Right lobe of liver (tissue), 6 donors: ENCODE measurements around the gene TOMM70. TPM values are rescaled to one million over a fixed set of nuclear protein-coding genes. Genes with fewer than 3 reads are reported as not detected.

Experiments
- ATAC-seq, 4 donors: fragments of 200-7000 bp; cut with Tn5 transposase; one replicate each; pipeline ENCODE4 v1.9.1; 2020; ENCODE audit warnings: mild to moderate bottlenecking in 4 of 4, moderate library complexity in 4 of 4
- DNase-seq, 3 donors: peaks; one replicate each; pipeline ENCODE4 v3.0.0-alpha.2; 2020
- H3K27ac ChIP-seq, 3 donors: fragments of 200-600 bp; one replicate each; pipeline ENCODE4 v1.8.0; 2022
- H3K27me3 ChIP-seq, 2 donors: fragments of 200-600 bp; one replicate each; pipeline ENCODE4 v1.8.0; 2022
- H3K36me3 ChIP-seq, 4 donors: fragments of 200-600 bp; sonication (generic) in 1 of 4; one replicate each; pipeline versions ENCODE4 v1.5.1 to v1.8.0; 2017 to 2022; ENCODE audit warnings: control low read depth in 1 of 4
- H3K4me1 ChIP-seq, 4 donors: fragments of 200-600 bp; sonication (generic) in 1 of 4; one replicate each; pipeline versions ENCODE4 v1.5.1 to v1.8.0; 2017 to 2022; ENCODE audit warnings: control low read depth in 1 of 4
- H3K4me3 ChIP-seq, 3 donors: fragments of 200-600 bp; one replicate each; pipeline ENCODE4 v1.8.0; 2022
- H3K9me3 ChIP-seq, 4 donors: fragments of 200-600 bp; sonication (generic) in 1 of 4; one replicate each; pipeline versions ENCODE4 v1.5.1 to v1.8.0; 2017 to 2022; ENCODE audit warnings: control low read depth in 1 of 4
- POLR2A ChIP-seq: fragments of 450-650 bp; IDR thresholded peaks from one replicate; pipeline ENCODE4 v1.6.1; 2017; ENCODE audit warnings: antibody characterized with exemption, mild to moderate bottlenecking
- WGBS: methylation state at CpG from one replicate; pipeline ENCODE4 v1.1.6; 2018; ENCODE audit warnings: low coverage, low lambda C conversion rate; ENCODE audit not compliant: insufficient coverage; ENCODE audit errors: missing lambda C conversion rate; 5-methylcytosine and 5-hydroxymethylcytosine counted together
- intact Hi-C, 2 donors: fragments of 100-400 bp; cut with DNase I; formaldehyde crosslinking; loops; one replicate each; pipeline versions ENCODE4 v1.11.2 to v1.14.1; 2022
- total RNA-seq, 6 experiments: library from RNA; depleted of rRNA in 2 of 6; stranded (reverse); fragments of >200 nt in 2 of 6; fragmentation: NEBNext Ultra II Directional in 3 of 6; extraction: Animal tissue kit (Norgen Biotek cat#: 25700) in 3 of 6; gene quantifications; one replicate each; pipeline versions ENCODE4 v1.1.0 to v1.2.4, GENCODE V29; 2016 to 2023
- TF ChIP-seq, protein P1 (sequence below), 4 donors: fragments of 200-600 bp in 3 of 4; fragments of 450-650 bp in 1 of 4; IDR thresholded peaks; one replicate each; pipeline versions ENCODE4 v1.5.1 to v1.8.0; 2016 to 2022; ENCODE audit warnings: antibody characterized with exemption in 4 of 4, mild to moderate bottlenecking in 2 of 4
- donor health status: DM: no; HTN: yes; CAD: no.
- donor health status: DM: no; HTN: no; CAD: no.
- donor health status: DM: no; HTN: no; CAD: no.
- donor health status: DM: no; HTN: yes; CAD: no.
- donor health status: DM: no; HTN: yes; CAD: no.

The TOMM70 gene
- total RNA-seq, 6 experiments from 2014 or later = 30.2 to 44.9 (median 39.6) TPM

DNA sequence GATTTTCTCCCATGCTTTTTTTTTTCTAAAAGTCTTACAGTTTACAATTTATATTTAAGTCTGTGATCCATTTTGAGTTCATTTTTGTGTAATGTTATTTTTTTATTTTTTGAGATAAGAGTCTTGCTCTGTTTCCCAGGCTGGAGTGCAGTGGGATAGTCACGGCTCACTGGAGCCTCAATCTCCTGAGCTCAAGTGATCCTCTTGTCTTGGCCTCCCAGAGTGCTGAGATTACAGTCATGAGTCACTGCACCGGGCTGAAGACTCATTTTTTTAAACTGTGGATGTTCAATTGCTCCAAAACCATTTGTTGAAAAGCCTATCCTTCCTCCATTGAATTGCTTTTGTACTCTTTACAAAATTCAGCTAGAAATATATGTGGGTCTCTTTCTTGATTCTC, 20.0 kb upstream of the TOMM70 start:
- peaks cover 0 to 10% (median 4%) of the 10 kb centered on the region in 4 donors for H3K4me1 ChIP-seq
- TF ChIP-seq, protein P1, sequence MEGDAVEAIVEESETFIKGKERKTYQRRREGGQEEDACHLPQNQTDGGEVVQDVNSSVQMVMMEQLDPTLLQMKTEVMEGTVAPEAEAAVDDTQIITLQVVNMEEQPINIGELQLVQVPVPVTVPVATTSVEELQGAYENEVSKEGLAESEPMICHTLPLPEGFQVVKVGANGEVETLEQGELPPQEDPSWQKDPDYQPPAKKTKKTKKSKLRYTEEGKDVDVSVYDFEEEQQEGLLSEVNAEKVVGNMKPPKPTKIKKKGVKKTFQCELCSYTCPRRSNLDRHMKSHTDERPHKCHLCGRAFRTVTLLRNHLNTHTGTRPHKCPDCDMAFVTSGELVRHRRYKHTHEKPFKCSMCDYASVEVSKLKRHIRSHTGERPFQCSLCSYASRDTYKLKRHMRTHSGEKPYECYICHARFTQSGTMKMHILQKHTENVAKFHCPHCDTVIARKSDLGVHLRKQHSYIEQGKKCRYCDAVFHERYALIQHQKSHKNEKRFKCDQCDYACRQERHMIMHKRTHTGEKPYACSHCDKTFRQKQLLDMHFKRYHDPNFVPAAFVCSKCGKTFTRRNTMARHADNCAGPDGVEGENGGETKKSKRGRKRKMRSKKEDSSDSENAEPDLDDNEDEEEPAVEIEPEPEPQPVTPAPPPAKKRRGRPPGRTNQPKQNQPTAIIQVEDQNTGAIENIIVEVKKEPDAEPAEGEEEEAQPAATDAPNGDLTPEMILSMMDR (IDR thresholded peaks at IDR 0.05) = no peak
- no peak for TF ChIP-seq POLR2A
- intact Hi-C loops = no loop called here
- no peak overlapping the region for H3K27ac ChIP-seq
- 84% methylated on average over 2 of the region's 2 CpGs for WGBS
- no peak overlapping the region for H3K4me3 ChIP-seq
- no peaks in the 10 kb centered on the region for H3K27me3 ChIP-seq
- no peaks in the 10 kb centered on the region for H3K9me3 ChIP-seq
- no peak for ATAC-seq
- no peaks in the 10 kb centered on the region for H3K36me3 ChIP-seq
- no peak for DNase-seq

GRCh38 chr3:100419406-100419805, 18.5 kb upstream of the TOMM70 start:
- Histone ChIP-seq H3K27ac (no peak overlapping the region), H3K4me1 (no peaks in the 10 kb centered on the region), H3K36me3 (no peaks in the 10 kb centered on the region), H3K27me3 (no peaks in the 10 kb centered on the region), H3K4me3 (no peak overlapping the region), H3K9me3 (no peaks in the 10 kb centered on the region)
- ATAC-seq = no peak
- 61% methylated on average over 1 of the region's 1 CpG for WGBS
- no peak for DNase-seq
- intact Hi-C loops = no loop called here
- TF ChIP-seq POLR2A = no peak
- TF ChIP-seq, protein P1 (IDR thresholded peaks at IDR 0.05) = no peak

DNA sequence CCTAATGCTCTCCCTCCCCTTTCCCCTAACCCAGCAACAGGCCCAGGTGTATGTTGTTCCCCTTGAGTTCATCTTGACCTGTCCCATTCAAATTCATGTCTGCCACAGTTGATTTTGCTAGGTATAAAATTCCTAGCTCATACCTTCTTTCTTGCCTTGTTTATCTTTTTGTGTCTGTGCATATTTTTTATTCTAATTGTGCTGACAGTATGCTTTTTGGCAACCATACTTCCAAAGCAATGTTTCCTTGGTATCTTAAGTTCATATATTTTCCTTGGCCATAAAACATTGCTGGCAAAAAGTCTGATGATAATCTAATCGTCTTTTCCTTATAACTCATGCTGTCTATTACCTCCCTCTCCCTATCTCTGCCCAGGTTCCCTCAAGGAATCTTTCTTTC, 16.0 kb upstream of the TOMM70 start:
- WGBS = 100% methylated on average over 1 of the region's 1 CpG
- TF ChIP-seq, protein P1 (IDR thresholded peaks at IDR 0.05) = no peak
- no peak for TF ChIP-seq POLR2A
- H3K27me3 ChIP-seq = no peaks in the 10 kb centered on the region
- no peak overlapping the region for H3K27ac ChIP-seq
- H3K36me3 ChIP-seq = no peaks in the 10 kb centered on the region
- no peak overlapping the region for H3K4me3 ChIP-seq
- DNase-seq = no peak
- no peaks in the 10 kb centered on the region for H3K4me1 ChIP-seq
- H3K9me3 ChIP-seq = no peaks in the 10 kb centered on the region
- ATAC-seq = no peak
- intact Hi-C loops = no loop called here

- DNase-seq = no peak
- H3K36me3 ChIP-seq = no peaks in the 10 kb centered on the region
- no peak overlapping the region for H3K4me3 ChIP-seq
- TF ChIP-seq, protein P1 (IDR thresholded peaks at IDR 0.05) = no peak
- no peak for TF ChIP-seq POLR2A
- H3K27ac ChIP-seq = no peak overlapping the region
- no peaks in the 10 kb centered on the region for H3K27me3 ChIP-seq
- no peaks in the 10 kb centered on the region for H3K9me3 ChIP-seq
- intact Hi-C loops = no loop called here
- H3K4me1 ChIP-seq = no peaks in the 10 kb centered on the region
- ATAC-seq = no peak
Measured at GRCh38 chr3:100416176-100416575, 15.3 kb upstream of the TOMM70 start.

GRCh38 chr3:100413613-100414012, 12.7 kb upstream of the TOMM70 start:
- H3K27ac ChIP-seq = no peak overlapping the region
- intact Hi-C loops = no loop called here
- H3K9me3 ChIP-seq = no peaks in the 10 kb centered on the region
- TF ChIP-seq POLR2A = no peak
- TF ChIP-seq, protein P1 (IDR thresholded peaks at IDR 0.05) = no peak
- H3K4me3 ChIP-seq = no peak overlapping the region
- DNase-seq (no peak), ATAC-seq (no peak)
- no peaks in the 10 kb centered on the region for H3K27me3 ChIP-seq
- no peaks in the 10 kb centered on the region for H3K36me3 ChIP-seq
- H3K4me1 ChIP-seq = no peaks in the 10 kb centered on the region
- WGBS = 85% methylated on average over 2 of the region's 2 CpGs
